IPS-15b (cell line): ENCODE results near the gene BNC2.
"Not testable (repeated sequence)": the region's sequence is repeated elsewhere in the genome, so short reads cannot be mapped to it uniquely, and the experiment has no call there.

Experiments used
- H3K27me3 ChIP-seq: one replicate; pipeline ENCODE4 v1.6.1; 2013; ENCODE audit warnings: low read length; ENCODE audit not compliant: control insufficient read depth, insufficient read depth
- H3K36me3 ChIP-seq: one replicate; pipeline ENCODE4 v1.6.1; 2013; ENCODE audit warnings: low read length; ENCODE audit not compliant: control insufficient read depth, insufficient read depth
- H3K4me1 ChIP-seq: one replicate; pipeline ENCODE4 v1.6.1; 2013; ENCODE audit warnings: mild to moderate bottlenecking, low read length; ENCODE audit not compliant: control insufficient read depth, insufficient read depth
- H3K4me3 ChIP-seq: one replicate; pipeline ENCODE4 v1.5.1; 2013; ENCODE audit warnings: low read depth, low read length
- H3K9ac ChIP-seq: one replicate; pipeline ENCODE4 v1.6.1; 2013; ENCODE audit warnings: low read depth, mild to moderate bottlenecking, low read length
- H3K9me3 ChIP-seq: one replicate; pipeline ENCODE4 v1.6.1; 2013; ENCODE audit warnings: mild to moderate bottlenecking, low read length; ENCODE audit not compliant: control insufficient read depth, insufficient read depth

Gene BNC2

GRCh38 chr9:16447946-16448345 lies 422.5 kb downstream of the BNC2 start:
- H3K27me3 ChIP-seq, result no peaks in the 10 kb centered on the region
- H3K4me3 ChIP-seq, result no peak overlapping the region
- no peaks in the 10 kb centered on the region for H3K9me3 ChIP-seq
- H3K9ac ChIP-seq, result no peak overlapping the region
- H3K36me3 ChIP-seq, result no peaks in the 10 kb centered on the region
- peaks cover 7% of the 10 kb centered on the region for H3K4me1 ChIP-seq

GRCh38 chr9:16446636-16447035 lies 423.8 kb downstream of the BNC2 start:
- H3K36me3 ChIP-seq, result no peaks in the 10 kb centered on the region
- H3K9ac ChIP-seq, result no peak overlapping the region
- no peak overlapping the region for H3K4me3 ChIP-seq
- peaks cover 7% of the 10 kb centered on the region for H3K4me1 ChIP-seq
- H3K9me3 ChIP-seq, result no peaks in the 10 kb centered on the region
- no peaks in the 10 kb centered on the region for H3K27me3 ChIP-seq

GRCh38 chr9:16445141-16445920 lies 425.1 kb downstream of the BNC2 start:
- no peaks in the 10 kb centered on the region for H3K27me3 ChIP-seq
- no peaks in the 10 kb centered on the region for H3K36me3 ChIP-seq
- H3K9me3 ChIP-seq, result no peaks in the 10 kb centered on the region
- H3K4me3 ChIP-seq, result no peak overlapping the region
- H3K9ac ChIP-seq, result no peak overlapping the region
- peaks cover 7% of the 10 kb centered on the region for H3K4me1 ChIP-seq

GRCh38 chr9:16442622-16443021 lies 427.8 kb downstream of the BNC2 start:
- H3K4me3 ChIP-seq, result no peak overlapping the region
- no peaks in the 10 kb centered on the region for H3K36me3 ChIP-seq
- H3K4me1 ChIP-seq, result no peaks in the 10 kb centered on the region
- H3K9ac ChIP-seq, result no peak overlapping the region
- H3K27me3 ChIP-seq, result no peaks in the 10 kb centered on the region
- no peaks in the 10 kb centered on the region for H3K9me3 ChIP-seq

GRCh38 chr9:16441791-16442190 lies 428.7 kb downstream of the BNC2 start:
- Histone ChIP-seq H3K9ac (no peak overlapping the region), H3K4me3 (no peak overlapping the region), H3K9me3 (no peaks in the 10 kb centered on the region), H3K36me3 (no peaks in the 10 kb centered on the region), H3K27me3 (no peaks in the 10 kb centered on the region), H3K4me1 (no peaks in the 10 kb centered on the region)

- H3K36me3 ChIP-seq, H3K4me3 ChIP-seq, H3K9ac ChIP-seq, H3K4me1 ChIP-seq, H3K27me3 ChIP-seq, H3K9me3 ChIP-seq: not testable (repeated sequence)
These were observed 431.6 kb downstream of the BNC2 start for GRCh38 chr9:16438831-16439230.

GRCh38 chr9:16436545-16436944 lies 433.9 kb downstream of the BNC2 start:
- Histone ChIP-seq H3K4me1 (no peaks in the 10 kb centered on the region), H3K4me3 (no peak overlapping the region), H3K27me3 (no peaks in the 10 kb centered on the region), H3K9ac (no peak overlapping the region), H3K36me3 (no peaks in the 10 kb centered on the region), H3K9me3 (no peaks in the 10 kb centered on the region)

- Histone ChIP-seq H3K4me3 (no peak overlapping the region), H3K9ac (no peak overlapping the region), H3K9me3 (no peaks in the 10 kb centered on the region), H3K4me1 (peaks cover 3% of the 10 kb centered on the region), H3K27me3 (no peaks in the 10 kb centered on the region), H3K36me3 (no peaks in the 10 kb centered on the region)
These were observed 435.9 kb downstream of the BNC2 start for GRCh38 chr9:16434526-16434925.

GRCh38 chr9:16433494-16433893 lies 437.0 kb downstream of the BNC2 start:
- no peaks in the 10 kb centered on the region for H3K9me3 ChIP-seq
- H3K4me3 ChIP-seq, result no peak overlapping the region
- peaks cover 3% of the 10 kb centered on the region for H3K4me1 ChIP-seq
- no peak overlapping the region for H3K9ac ChIP-seq
- no peaks in the 10 kb centered on the region for H3K36me3 ChIP-seq
- no peaks in the 10 kb centered on the region for H3K27me3 ChIP-seq

- Histone ChIP-seq H3K9ac (no peak overlapping the region), H3K27me3 (no peaks in the 10 kb centered on the region), H3K4me1 (peaks cover 3% of the 10 kb centered on the region), H3K9me3 (no peaks in the 10 kb centered on the region), H3K36me3 (no peaks in the 10 kb centered on the region), H3K4me3 (no peak overlapping the region)
These were observed 438.6 kb downstream of the BNC2 start for GRCh38 chr9:16431666-16432392.

GRCh38 chr9:16429671-16430070 lies 440.8 kb downstream of the BNC2 start:
- no peak overlapping the region for H3K4me3 ChIP-seq
- no peak overlapping the region for H3K9ac ChIP-seq
- H3K27me3 ChIP-seq, result no peaks in the 10 kb centered on the region
- no peaks in the 10 kb centered on the region for H3K9me3 ChIP-seq
- H3K36me3 ChIP-seq, result no peaks in the 10 kb centered on the region
- H3K4me1 ChIP-seq, result peaks cover 8% of the 10 kb centered on the region

GRCh38 chr9:16427873-16428427 lies 442.5 kb downstream of the BNC2 start:
- H3K9me3 ChIP-seq, result no peaks in the 10 kb centered on the region
- peaks cover 8% of the 10 kb centered on the region for H3K4me1 ChIP-seq
- H3K36me3 ChIP-seq, result no peaks in the 10 kb centered on the region
- H3K27me3 ChIP-seq, result no peaks in the 10 kb centered on the region
- no peak overlapping the region for H3K4me3 ChIP-seq
- no peak overlapping the region for H3K9ac ChIP-seq
